K562 (cell line): Measurements from ENCODE around the gene HOXB3. TPM values are rescaled to one million over a fixed set of nuclear protein-coding genes. Genes with fewer than 3 reads are reported as not detected.

Experiments used
- ATAC-seq: fragments of 200-7000 bp; cut with Tn5 transposase; 3 replicates; pipeline ENCODE4 v1.9.1; 2020; ENCODE audit warnings: moderate library complexity
- BruUV-seq: library from RNA; stranded (reverse); fragments of 400-500 nt; replicated peaks from 2 replicates; lab custom pipeline; 2021; lab: Mats Ljungman, UMichigan
- CTCF ChIA-PET: fragments of 300-600 bp; formaldehyde crosslinking; extraction: SDS; loops from one replicate; lab custom pipeline; 2021; ENCODE audit warnings: low intra/inter-chr PET ratio; lab: Yijun Ruan, JAX
- POLR2A ChIA-PET: fragments of 300-600, 350-650 bp; sonication (Branson Sonifier 250); formaldehyde crosslinking; extraction: SDS; loops from one replicate; lab custom pipeline; 2021; ENCODE audit warnings: antibody characterized with exemption, inconsistent platforms; lab: Yijun Ruan, JAX
- DNase-seq, 4 experiments: peaks; one replicate each; pipeline versions ENCODE4 v3.0.0 to v3.0.0-alpha.2; 2011 to 2018; ENCODE audit warnings: low spot score in 3 of 4, mixed read lengths in 3 of 4; ENCODE audit errors: extremely low read depth in 1 of 4
- FAIRE-seq: peaks from 2 replicates; lab custom pipeline; 2011; peaks lifted over from hg19 to GRCh38; lab: Jason Lieb, UNC
- H2AFZ ChIP-seq: 2 replicates; pipeline ENCODE4 v1.6.0; 2011; ENCODE audit warnings: low read depth, low read length, control low read depth, inconsistent platforms
- H3K27ac ChIP-seq: fragments of 200-600 bp; 3 replicates; pipeline ENCODE4 v1.8.0; 2011; ENCODE audit warnings: low read depth, mild to moderate bottlenecking, control low read depth, inconsistent platforms, low read length, moderate library complexity, mixed read lengths; ENCODE audit errors: extremely low read depth
- H3K27me3 ChIP-seq, 2 experiments: fragments of 300-600 bp in 1 of 2; 2 replicates in 1 of 2; 3 replicates in 1 of 2; pipeline versions ENCODE4 v1.6.0 to v1.8.0; 2011; ENCODE audit warnings: inconsistent platforms in 2 of 2, low read length in 2 of 2, mild to moderate bottlenecking in 1 of 2, mixed read lengths in 1 of 2, moderate library complexity in 1 of 2; ENCODE audit not compliant: control insufficient read depth in 2 of 2, insufficient read depth in 2 of 2
- H3K36me3 ChIP-seq: fragments of 300-600 bp; 3 replicates; pipeline ENCODE4 v1.8.0; 2011; ENCODE audit warnings: mild to moderate bottlenecking, low read length, inconsistent platforms; ENCODE audit not compliant: control insufficient read depth, insufficient read depth
- H3K4me1 ChIP-seq, 2 experiments: fragments of 200-600 bp in 1 of 2; replicated peaks in 1 of 2; 2 replicates in 1 of 2; 3 replicates in 1 of 2; pipeline versions ENCODE4 v1.5.1 to v1.8.0; 2011; ENCODE audit warnings: inconsistent platforms in 2 of 2, low read length in 2 of 2, mild to moderate bottlenecking in 1 of 2, mixed read lengths in 1 of 2, moderate library complexity in 1 of 2; ENCODE audit not compliant: control insufficient read depth in 2 of 2, insufficient read depth in 2 of 2
- H3K4me2 ChIP-seq: 2 replicates; pipeline ENCODE4 v1.6.1; 2011; ENCODE audit warnings: low read length, control low read depth, inconsistent platforms, mixed read lengths; ENCODE audit not compliant: insufficient read depth
- H3K4me3 ChIP-seq: fragments of 200-600 bp; sonication (generic), shearing (Covaris generic); 2 replicates; pipeline ENCODE4 v1.5.1; 2016; ENCODE audit warnings: control low read depth, inconsistent platforms
- H3K79me2 ChIP-seq: fragments of 200-600 bp; 3 replicates; pipeline ENCODE4 v1.8.0; 2011; ENCODE audit warnings: low read length, inconsistent platforms; ENCODE audit not compliant: control insufficient read depth, insufficient read depth
- H3K9ac ChIP-seq, 2 experiments: 2 replicates each; pipeline versions ENCODE4 v1.6.0 to v1.6.1; 2011; ENCODE audit warnings: low read depth in 2 of 2, low read length in 2 of 2, control low read depth in 1 of 2, inconsistent platforms in 1 of 2, mild to moderate bottlenecking in 1 of 2, mixed read lengths in 1 of 2; ENCODE audit not compliant: insufficient read depth in 1 of 2
- H3K9me1 ChIP-seq: one replicate; pipeline ENCODE4 v1.6.0; 2011; ENCODE audit warnings: inconsistent platforms, mild to moderate bottlenecking, low read length, moderate library complexity; ENCODE audit not compliant: control insufficient read depth, insufficient read depth
- H3K9me3 ChIP-seq: replicated peaks from 2 replicates; pipeline ENCODE4 v1.5.1; 2011; ENCODE audit warnings: low read depth, low read length, inconsistent platforms; ENCODE audit not compliant: control insufficient read depth, insufficient read depth
- H4K20me1 ChIP-seq: replicated peaks from 2 replicates; pipeline ENCODE4 v1.6.1; 2011; ENCODE audit warnings: low read length, inconsistent platforms, mixed read lengths; ENCODE audit not compliant: control insufficient read depth, insufficient read depth
- AFF1 ChIP-seq, 2 experiments: fragments of 450-650 bp; IDR thresholded peaks; 2 replicates each; pipeline ENCODE4 v1.6.1; 2018; ENCODE audit warnings: mild to moderate bottlenecking in 2 of 2, low read depth in 1 of 2; ENCODE audit not compliant: partially characterized antibody in 2 of 2
- ARHGAP35 ChIP-seq: fragments of 450-650 bp; IDR thresholded peaks from 2 replicates; pipeline ENCODE4 v1.6.1; 2018; ENCODE audit not compliant: partially characterized antibody
- CEBPB ChIP-seq: fragments of 450-650 bp; IDR thresholded peaks from 2 replicates; pipeline ENCODE4 v1.6.1; 2016; ENCODE audit warnings: missing genetic modification characterization, missing compliant biosample characterization
- CHCHD3 ChIP-seq: fragments of 250-450 bp; sonication (Bioruptor Pico); IDR thresholded peaks from 2 replicates; pipeline ENCODE4 v2.1.2; 2022; ENCODE audit warnings: mild to moderate bottlenecking
- ESRRB ChIP-seq: fragments of 250-450 bp; sonication (Bioruptor Pico); IDR thresholded peaks from 2 replicates; pipeline ENCODE4 v1.5.0; 2020; ENCODE audit warnings: mild to moderate bottlenecking, moderate library complexity, borderline replicate concordance
- FIP1L1 ChIP-seq: fragments of 200-400 bp; formaldehyde crosslinking; IDR thresholded peaks from 2 replicates; pipeline ENCODE4 v1.6.1; 2018; ENCODE audit warnings: mild to moderate bottlenecking, low read depth, low read length; ENCODE audit not compliant: poor library complexity, severe bottlenecking
- MAFK ChIP-seq: IDR thresholded peaks from 2 replicates; pipeline ENCODE4 v1.6.1; 2011; ENCODE audit warnings: low read length, improper control_type of control experiment
- MCM2 ChIP-seq: fragments of 450-650 bp; IDR thresholded peaks from 2 replicates; pipeline ENCODE4 v1.6.1; 2017; ENCODE audit warnings: low read depth, mild to moderate bottlenecking
- MYC ChIP-seq, 2 experiments: fragments of 250-450 bp in 1 of 2; sonication (Bioruptor Pico) in 1 of 2; IDR thresholded peaks; 2 replicates each; pipeline versions ENCODE4 v1.5.1 to v1.6.1; 2012 to 2021; ENCODE audit warnings: low read depth in 2 of 2, borderline replicate concordance in 1 of 2, improper control_type of control experiment in 1 of 2, low read length in 1 of 2, mild to moderate bottlenecking in 1 of 2, moderate library complexity in 1 of 2
- POLR2AphosphoS2 ChIP-seq: IDR thresholded peaks from 2 replicates; pipeline ENCODE4 v1.6.1; 2012; ENCODE audit warnings: low read length, improper control_type of control experiment
- SNRNP70 ChIP-seq: fragments of 200-400 bp; formaldehyde crosslinking; optimal IDR thresholded peaks from 2 replicates; pipeline ENCODE3; 2017; ENCODE audit warnings: low read depth, low read length
- TCFL5 ChIP-seq: fragments of 250-450 bp; sonication (Bioruptor Pico); conservative IDR thresholded peaks from 2 replicates; pipeline ENCODE4 v1.6.1; 2021; ENCODE audit warnings: mild to moderate bottlenecking, moderate library complexity, matching md5 sums
- ZEB2 ChIP-seq: fragments of 450-650 bp; IDR thresholded peaks from 2 replicates; pipeline ENCODE4 v1.6.1; 2016
- ZFP1 ChIP-seq: fragments of 450-650 bp; formaldehyde crosslinking; IDR thresholded peaks from 2 replicates; pipeline ENCODE4 v1.4.0; 2020; ENCODE audit warnings: mild to moderate bottlenecking, mixed read lengths
- ZNF282 ChIP-seq: sonication (generic); formaldehyde crosslinking; IDR thresholded peaks from 2 replicates; pipeline ENCODE4 v1.8.1; 2023; ENCODE audit warnings: missing genetic modification reagents
- ZNF695 ChIP-seq: fragments of 450-650 bp; formaldehyde crosslinking; IDR thresholded peaks from 2 replicates; pipeline ENCODE4 v1.4.0; 2020; ENCODE audit warnings: mild to moderate bottlenecking, moderate library complexity
- ZNF75A ChIP-seq: fragments of 450-650 bp; formaldehyde crosslinking; IDR thresholded peaks from 2 replicates; pipeline ENCODE4 v1.4.0; 2020; ENCODE audit warnings: mild to moderate bottlenecking
- WGBS: fragments of 100-300 bp; shearing (Covaris generic); methylation state at CpG from one replicate; pipeline ENCODE4 v1.1.6; 2016; ENCODE audit warnings: low coverage, mixed read lengths; ENCODE audit not compliant: insufficient coverage; ENCODE audit errors: missing lambda C conversion rate; 5-methylcytosine and 5-hydroxymethylcytosine counted together
- in situ Hi-C: fragments of 300-500 bp; cut with MboI; formaldehyde crosslinking; loops from 4 replicates; pipeline ENCODE4 v1.15.0; 2018; ENCODE audit warnings: inconsistent platforms, mixed read lengths
- intact Hi-C: fragments of 100-400 bp; cut with micrococcal nuclease; formaldehyde crosslinking; loops from 2 replicates; pipeline ENCODE4 v1.14.2; 2022
- polyA plus RNA-seq, 8 experiments: library from polyadenylated mRNA; depleted of rRNA in 4 of 8; stranded (reverse) in 5 of 8; unstranded in 3 of 8; fragments of >200 nt; fragmentation: Nextera tagmentation in 2 of 8; fragmentation: Illumina TruSeq in 1 of 8; extraction: Ambion mirVana in 2 of 8; extraction: Trizol in 1 of 8; gene quantifications; 2 replicates each; pipeline versions ENCODE4 v1.2.1 to v1.2.3, GENCODE V29; 2011 to 2014; ENCODE audit warnings: inconsistent platforms in 1 of 8, missing spikeins in 1 of 8
- total RNA-seq, 7 experiments: library from RNA; depleted of rRNA in 6 of 7; stranded (reverse); fragments of >200 nt in 6 of 7; fragmentation: Illumina TruSeq in 2 of 7; extraction: Trizol in 2 of 7; gene quantifications; 2 replicates each; pipeline versions ENCODE4 v1.2.1 to v1.2.3, GENCODE V29; 2011 to 2021; ENCODE audit warnings: low replicate concordance in 1 of 7
- TF ChIP-seq, protein P1 (sequence below): sonication (generic); formaldehyde crosslinking; IDR thresholded peaks from 2 replicates; pipeline ENCODE4 v1.8.0; 2022; ENCODE audit warnings: missing genetic modification reagents, mild to moderate bottlenecking, borderline replicate concordance

HOXB3 gene
- total and polyA plus RNA-seq, 9 of the 15 experiments (the other 6 are each of a cell fraction or from before 2014, with no cell fraction given): 2.4 to 41.3 (median 20.2) TPM

- peaks cover 8% of the 10 kb centered on the region; the same call in 1 of the 3 replicates for H3K36me3 ChIP-seq
- no peak overlapping the region for H3K27ac ChIP-seq
- H3K9me1 ChIP-seq: peaks cover 4% of the 10 kb centered on the region
- peak overlapping the region; percentile 42 for H2AFZ ChIP-seq
- FAIRE-seq: peak; percentile 51
- peaks cover 47 to 63% of the 10 kb centered on the region in 2 experiments for H3K4me1 ChIP-seq
- in situ Hi-C loops: no loop called here
- BruUV-seq: no TSS peak
- ChIA-PET CTCF (no interaction called here), POLR2A (interaction anchor here (1.0 to 3.8 kb wide), 3 partner anchors 8 to 19 kb away, joined by 3 to 43 read pairs (median 8); partner anchors contain the start of gene HOXB9)
- DNase-seq: no peak
- no peaks in the 10 kb centered on the region for H4K20me1 ChIP-seq
- no peak overlapping the region for H3K4me2 ChIP-seq
- H3K9ac ChIP-seq: peak overlapping the region in 1 of 2 experiments; percentile 49; a peak in 1 of 4 replicates
- no peak overlapping the region for H3K4me3 ChIP-seq
- H3K79me2 ChIP-seq: peaks cover 18% of the 10 kb centered on the region; the same call in 2 of the 3 replicates
- ATAC-seq: no peak
- 63% methylated on average over 18 of the region's 18 CpGs for WGBS
- intact Hi-C loops: no loop called here
- H3K27me3 ChIP-seq: no peaks in the 10 kb centered on the region
- H3K9me3 ChIP-seq: no peaks in the 10 kb centered on the region
- TF ChIP-seq ZNF282 (no peak), SNRNP70 (no peak), ZFP1 (CRISPR knock-in tag) (no peak), TCFL5 (CRISPR knock-in tag) (no peak), CEBPB (0 out of 2 replicates have a peak, but pooled peaks have one; percentile 27), ARHGAP35 (no peak), ESRRB (CRISPR knock-in tag) (no peak), POLR2AphosphoS2 (no peak), FIP1L1 (no peak), CHCHD3 (CRISPR knock-in tag) (no peak), MCM2 (no peak), AFF1 (IDR thresholded peaks at IDR 0.05; ENCODE audit: low read depth in 1 of 2, partially characterized antibody in 2 of 2) (no peak), ZNF695 (no peak), ZNF75A (CRISPR knock-in tag) (no peak), MYC (IDR thresholded peaks at IDR 0.05; ENCODE audit: low read depth, low read length) (no peak), MYC (CRISPR knock-in tag; IDR thresholded peaks at IDR 0.05; ENCODE audit: borderline replicate concordance, low read depth) (no peak), MAFK (no peak), ZEB2 (no peak)
- TF ChIP-seq, protein P1, sequence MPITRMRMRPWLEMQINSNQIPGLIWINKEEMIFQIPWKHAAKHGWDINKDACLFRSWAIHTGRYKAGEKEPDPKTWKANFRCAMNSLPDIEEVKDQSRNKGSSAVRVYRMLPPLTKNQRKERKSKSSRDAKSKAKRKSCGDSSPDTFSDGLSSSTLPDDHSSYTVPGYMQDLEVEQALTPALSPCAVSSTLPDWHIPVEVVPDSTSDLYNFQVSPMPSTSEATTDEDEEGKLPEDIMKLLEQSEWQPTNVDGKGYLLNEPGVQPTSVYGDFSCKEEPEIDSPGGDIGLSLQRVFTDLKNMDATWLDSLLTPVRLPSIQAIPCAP: no peak
Measured at GRCh38 chr17:48637323-48638260, 47.6 kb upstream of the HOXB3 start.
